ENCODE data around the gene MRPL53. TPM values are rescaled to one million over a fixed set of nuclear protein-coding genes. Genes with fewer than 3 reads are reported as not detected.

The MRPL53 gene
- total and polyA plus RNA-seq, 2 of the 8 experiments (the other 6 are each of a cell fraction or from before 2014, with no cell fraction given), result 36.6 to 46.3 TPM

DNA sequence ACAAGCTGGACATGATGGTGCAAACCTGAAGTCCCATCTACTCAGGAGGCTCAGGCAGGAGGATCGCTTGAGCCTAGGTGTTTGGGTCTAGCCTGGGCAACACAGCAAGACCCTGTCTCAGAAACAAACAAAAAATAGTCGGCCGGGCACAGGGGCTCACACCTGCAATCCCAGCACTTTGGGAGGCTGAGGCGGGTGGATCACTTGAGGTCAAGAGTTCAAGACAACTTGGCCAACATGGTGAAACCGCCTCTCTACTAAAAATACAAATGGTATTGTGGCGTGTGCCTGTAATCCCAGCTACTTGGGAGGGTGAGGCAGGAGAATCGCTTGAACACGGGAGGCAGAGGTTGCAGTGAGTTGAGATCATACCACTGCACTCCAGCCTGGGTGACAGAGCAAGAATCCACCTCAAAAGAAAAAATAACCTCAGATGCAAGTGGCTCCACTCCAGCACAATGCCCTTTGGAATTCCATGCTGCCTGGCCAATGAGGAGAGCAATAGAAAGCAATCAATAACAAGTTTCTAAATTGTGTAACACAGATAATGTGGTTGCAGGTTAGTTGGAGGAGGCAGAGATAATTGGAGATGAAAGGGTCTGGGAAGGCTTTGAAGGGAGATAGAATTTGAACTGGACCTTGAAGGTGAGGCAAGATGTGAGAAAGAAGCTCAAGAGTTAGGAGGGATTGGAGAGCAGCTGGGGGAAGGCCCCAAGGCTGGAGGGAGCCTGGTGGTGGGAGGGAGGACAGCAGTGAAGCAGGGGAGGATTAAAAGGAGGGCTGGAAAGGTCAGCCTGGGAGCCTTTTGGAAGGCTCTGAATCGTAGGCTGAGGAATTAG, 16.4 kb upstream of the MRPL53 start:
- H3K56ac ChIP-seq (replicated peaks; ENCODE audit: insufficient read length, low read depth, low read length), result no peak overlapping the region
- H3K79me1 ChIP-seq (ENCODE audit: low read depth, low read length), result no peaks in the 10 kb centered on the region
- no peaks in the 10 kb centered on the region for H3K9me3 ChIP-seq (ENCODE audit: insufficient read depth in 2 of 2, low read depth in 1 of 2, low read length in 1 of 2)
- 88% methylated on average over 9 of the region's 9 CpGs; no CpG with 5 or more reads in 1 of the 2 experiments for WGBS, 2 experiments (ENCODE audit: extremely low coverage in 1 of 2, insufficient coverage in 1 of 2, insufficient read length in 1 of 2, insufficient replicate concordance in 2 of 2, low coverage in 1 of 2, low lambda C conversion rate in 2 of 2, missing lambda C conversion rate in 1 of 2)
- H3K23ac ChIP-seq (ENCODE audit: insufficient read length), result no peak overlapping the region
- no peaks in the 10 kb centered on the region for H3K23me2 ChIP-seq (ENCODE audit: low read depth, low read length)
- no peak overlapping the region for H2BK12ac ChIP-seq (ENCODE audit: low read depth, low read length)
- H4K91ac ChIP-seq (replicated peaks; ENCODE audit: insufficient read length, low read length), result no peak overlapping the region
- H3K9ac ChIP-seq (replicated peaks in 1 of 4; ENCODE audit: extremely low read depth in 1 of 4, low read depth in 3 of 4, low read length in 3 of 4), result no peak overlapping the region
- no peak overlapping the region for H3K4me2 ChIP-seq (ENCODE audit: insufficient read depth in 1 of 2, low read depth in 2 of 2, low read length in 2 of 2)
- no peak overlapping the region for H2BK120ac ChIP-seq (replicated peaks; ENCODE audit: low read depth, low read length)
- peaks cover 2 to 6% of the 10 kb centered on the region in 2 experiments for H4K20me1 ChIP-seq (replicated peaks in 1 of 2; ENCODE audit: control insufficient read depth in 1 of 2, insufficient read depth in 2 of 2, low read length in 2 of 2)
- POLR2A ChIA-PET (ENCODE audit: partially characterized antibody), result interaction anchor here (0.9 to 3.2 kb wide), 9 partner anchors 8 to 50 kb away, joined by 3 to 11 read pairs (median 4); partner anchors contain the start of genes LBX2, PCGF1 and WBP1
- H3K4ac ChIP-seq (replicated peaks; ENCODE audit: insufficient read length, low read depth, low read length), result no peak overlapping the region
- no peak overlapping the region for H3K27ac ChIP-seq (ENCODE audit: low read depth, low read length)
- H2BK5ac ChIP-seq (ENCODE audit: low read depth, low read length), result no peak overlapping the region
- no peak overlapping the region for H2BK20ac ChIP-seq (ENCODE audit: low read length)
- H3K27me3 ChIP-seq (replicated peaks in 1 of 4; ENCODE audit: control insufficient read depth in 3 of 4, extremely low read depth in 1 of 4, insufficient read depth in 3 of 4, low read length in 3 of 4), result no peaks in the 10 kb centered on the region
- no peaks in the 10 kb centered on the region for H3K4me1 ChIP-seq (replicated peaks in 1 of 4; ENCODE audit: control insufficient read depth in 3 of 4, insufficient read depth in 4 of 4, low read length in 3 of 4)
- FAIRE-seq (no peak), DNase-seq (ENCODE audit: low read depth in 1 of 2, low spot score in 2 of 2) (no peak)
- CTCF ChIA-PET (ENCODE audit: partially characterized antibody), result interaction anchor here (0.9 to 6.9 kb wide), 8 partner anchors 12 to 98 kb away, joined by 3 to 37 read pairs (median 4); partner anchors contain the start of genes INO80B and LBX2
- no peak overlapping the region for H4K8ac ChIP-seq (ENCODE audit: extremely low read depth, insufficient read depth, low read length)
- no peak overlapping the region for H3K4me3 ChIP-seq (ENCODE audit: extremely low read depth in 1 of 4, insufficient read depth in 2 of 4, low read depth in 3 of 4, low read length in 4 of 4)
- no peak overlapping the region for H4K5ac ChIP-seq (ENCODE audit: insufficient read length, low read depth, low read length)
- H3K79me2 ChIP-seq (ENCODE audit: control insufficient read depth in 1 of 2, insufficient read depth in 2 of 2, low read length in 2 of 2), result 0 out of 4 replicates have a peak, but pooled peaks cover 0 to 2% of the 10 kb centered on the region in 2 experiments
- no peak overlapping the region for H2AK5ac ChIP-seq (ENCODE audit: low read depth, low read length)
- H3K14ac ChIP-seq (ENCODE audit: insufficient read length), result no peak overlapping the region
- no peak overlapping the region for H2AFZ ChIP-seq (ENCODE audit: low read length)
- H3K36me3 ChIP-seq (ENCODE audit: control insufficient read depth in 2 of 4, insufficient read depth in 4 of 4, low read length in 3 of 4), result peaks cover 7 to 22% (median 18%) of the 10 kb centered on the region in 4 experiments
- no peak overlapping the region for H2BK15ac ChIP-seq (ENCODE audit: low read length)
- H3K18ac ChIP-seq (ENCODE audit: extremely low read depth, low read length), result no peak overlapping the region
- TF ChIP-seq SAP30 (IDR thresholded peaks at IDR 0.05; ENCODE audit: insufficient read depth, insufficient replicate concordance, low read length), result no peak
- no peak for TF ChIP-seq SP1 (IDR thresholded peaks at IDR 0.05; ENCODE audit: low read depth, low read length)
- TF ChIP-seq PHF8 (conservative IDR thresholded peaks at IDR 0.05; ENCODE audit: low read depth, low read length), result no peak
- TF ChIP-seq ATF2 (IDR thresholded peaks at IDR 0.05; ENCODE audit: low read length), result no peak
- TF ChIP-seq SIN3A (conservative IDR thresholded peaks at IDR 0.05 in 1 of 2, IDR thresholded peaks at IDR 0.05 in 1 of 2; ENCODE audit: low read depth in 1 of 2, low read length in 2 of 2), result no peak
- no peak for TF ChIP-seq TEAD4 (IDR thresholded peaks at IDR 0.05; ENCODE audit: low read depth, low read length)
- TF ChIP-seq KDM4A (IDR thresholded peaks at IDR 0.05; ENCODE audit: low read depth, low read length, severe bottlenecking), result no peak
- no peak for TF ChIP-seq SP2 (IDR thresholded peaks at IDR 0.05; ENCODE audit: low read length)
- TF ChIP-seq MAFK (IDR thresholded peaks at IDR 0.05; ENCODE audit: low read depth, low read length), result no peak
- TF ChIP-seq YY1 (IDR thresholded peaks at IDR 0.05; ENCODE audit: low read depth, low read length), result no peak
